ENCODE measurements around the gene HCRTR1. TPM values are rescaled to one million over a fixed set of nuclear protein-coding genes. Genes with fewer than 3 reads are reported as not detected.

The HCRTR1 gene
- total RNA-seq, 2 donors from 2014 or later: not detected

GRCh38 chr1:31653717-31654473, 36.4 kb downstream of the HCRTR1 start:
- no peak for ATAC-seq (replicated peaks)
- H3K9me3 Mint-ChIP-seq: no peaks in the 10 kb centered on the region

DNA sequence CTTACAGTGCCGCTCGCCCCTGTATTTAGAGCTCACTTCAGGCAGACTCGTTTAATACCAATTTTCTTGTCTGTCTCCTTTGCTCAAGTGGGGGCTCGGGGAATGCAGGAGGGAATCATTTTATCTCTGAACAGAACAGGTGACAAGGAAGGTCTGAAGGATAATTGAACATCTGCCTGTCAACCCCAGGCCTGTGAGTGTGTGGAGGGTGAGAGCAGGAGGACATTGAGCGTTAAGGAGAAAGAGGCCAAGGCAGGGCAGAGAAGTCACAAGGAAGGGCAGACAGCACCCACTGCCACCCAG, 36.9 kb downstream of the HCRTR1 start:
- no peak overlapping the region for H3K27ac Mint-ChIP-seq
- no peak for ATAC-seq (replicated peaks)
- H3K9me3 Mint-ChIP-seq: no peaks in the 10 kb centered on the region
- H3K4me3 Mint-ChIP-seq: no peak overlapping the region
- no peaks in the 10 kb centered on the region for H3K36me3 Mint-ChIP-seq (ENCODE audit: low read depth)
- no peaks in the 10 kb centered on the region for H3K4me1 Mint-ChIP-seq
- H3K27me3 Mint-ChIP-seq: peaks cover 3% of the 10 kb centered on the region

More at GRCh38 chr1:31653717-31654473, 36.4 kb downstream of the HCRTR1 start:
- Mint-ChIP-seq H3K4me3 (no peak overlapping the region), H3K27ac (no peak overlapping the region), H3K36me3 (ENCODE audit: low read depth) (no peaks in the 10 kb centered on the region), H3K4me1 (no peaks in the 10 kb centered on the region), H3K27me3 (peaks cover 3% of the 10 kb centered on the region)

DNA sequence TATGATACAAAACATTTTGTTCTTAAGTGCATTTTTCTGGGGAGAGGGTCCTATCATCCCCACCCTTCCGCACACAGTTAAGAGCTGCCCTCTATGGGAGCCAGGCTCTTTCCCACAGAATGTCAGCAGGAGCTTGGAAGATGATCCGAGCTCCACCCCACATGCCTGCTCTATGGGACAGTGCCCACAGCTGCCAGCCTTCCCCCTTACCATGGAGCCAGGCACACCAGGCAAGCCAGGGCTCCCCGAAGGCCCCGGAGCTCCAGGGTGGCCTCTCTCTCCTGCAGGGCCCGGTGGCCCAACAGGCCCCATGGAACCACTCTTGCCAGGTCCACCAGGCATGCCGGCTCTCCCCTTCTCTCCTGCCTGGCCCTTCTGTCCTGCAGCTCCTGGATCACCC, 37.6 kb downstream of the HCRTR1 start:
- Mint-ChIP-seq H3K27me3 (peaks cover 3% of the 10 kb centered on the region), H3K27ac (peak overlapping the region; percentile 17), H3K36me3 (ENCODE audit: low read depth) (no peaks in the 10 kb centered on the region), H3K4me1 (no peaks in the 10 kb centered on the region), H3K4me3 (no peak overlapping the region), H3K9me3 (no peaks in the 10 kb centered on the region)
- ATAC-seq (replicated peaks): no peak

DNA sequence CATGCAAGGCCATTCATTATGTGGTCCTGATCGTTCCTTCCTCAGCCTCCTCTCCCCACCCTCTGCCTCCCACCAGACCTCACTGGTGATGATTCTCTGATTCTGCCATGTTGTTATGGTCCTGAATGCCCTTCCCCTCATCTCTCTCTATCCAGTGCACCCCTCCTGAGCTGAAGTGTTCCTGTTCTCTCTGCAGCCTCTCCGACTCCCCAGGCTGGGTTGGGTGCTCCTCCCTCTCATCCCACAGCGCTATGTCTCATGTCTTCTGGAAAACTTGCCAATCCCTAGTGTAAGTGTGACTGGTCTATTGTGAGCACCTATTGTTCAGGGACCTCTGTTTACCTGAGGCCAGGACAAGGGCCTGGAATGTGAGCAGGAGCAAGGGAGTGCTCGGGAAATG, 38.3 kb downstream of the HCRTR1 start:
- Mint-ChIP-seq H3K36me3 (ENCODE audit: low read depth) (no peaks in the 10 kb centered on the region), H3K4me1 (no peaks in the 10 kb centered on the region), H3K9me3 (no peaks in the 10 kb centered on the region), H3K27ac (peak overlapping the region; percentile 17), H3K27me3 (peaks cover 3% of the 10 kb centered on the region), H3K4me3 (no peak overlapping the region)
- ATAC-seq (replicated peaks): no peak

- ATAC-seq (replicated peaks): no peak
- Mint-ChIP-seq H3K36me3 (ENCODE audit: low read depth) (no peaks in the 10 kb centered on the region), H3K4me3 (no peak overlapping the region), H3K9me3 (no peaks in the 10 kb centered on the region), H3K27me3 (peaks cover 3% of the 10 kb centered on the region), H3K4me1 (no peaks in the 10 kb centered on the region), H3K27ac (no peak overlapping the region)
Measured at GRCh38 chr1:31657020-31657804, 39.7 kb downstream of the HCRTR1 start.

- Mint-ChIP-seq H3K36me3 (ENCODE audit: low read depth) (no peaks in the 10 kb centered on the region), H3K9me3 (no peaks in the 10 kb centered on the region), H3K4me1 (no peaks in the 10 kb centered on the region), H3K27me3 (peaks cover 3% of the 10 kb centered on the region), H3K27ac (no peak overlapping the region), H3K4me3 (no peak overlapping the region)
- no peak for ATAC-seq (replicated peaks)
Measured at GRCh38 chr1:31657972-31658510, 40.6 kb downstream of the HCRTR1 start.

- Mint-ChIP-seq H3K27me3 (peaks cover 3% of the 10 kb centered on the region), H3K27ac (no peak overlapping the region), H3K4me3 (no peak overlapping the region), H3K36me3 (ENCODE audit: low read depth) (no peaks in the 10 kb centered on the region), H3K4me1 (no peaks in the 10 kb centered on the region), H3K9me3 (no peaks in the 10 kb centered on the region)
- ATAC-seq (replicated peaks): no peak
Measured at GRCh38 chr1:31658721-31659120, 41.2 kb downstream of the HCRTR1 start.

GRCh38 chr1:31659889-31660288, 42.4 kb downstream of the HCRTR1 start:
- Mint-ChIP-seq H3K36me3 (ENCODE audit: low read depth) (no peaks in the 10 kb centered on the region), H3K4me3 (no peak overlapping the region), H3K27ac (no peak overlapping the region), H3K27me3 (peaks cover 3% of the 10 kb centered on the region), H3K4me1 (no peaks in the 10 kb centered on the region), H3K9me3 (no peaks in the 10 kb centered on the region)
- ATAC-seq (replicated peaks): no peak

- no peak for ATAC-seq (replicated peaks)
Measured at GRCh38 chr1:31660871-31661455, 43.5 kb downstream of the HCRTR1 start.

DNA sequence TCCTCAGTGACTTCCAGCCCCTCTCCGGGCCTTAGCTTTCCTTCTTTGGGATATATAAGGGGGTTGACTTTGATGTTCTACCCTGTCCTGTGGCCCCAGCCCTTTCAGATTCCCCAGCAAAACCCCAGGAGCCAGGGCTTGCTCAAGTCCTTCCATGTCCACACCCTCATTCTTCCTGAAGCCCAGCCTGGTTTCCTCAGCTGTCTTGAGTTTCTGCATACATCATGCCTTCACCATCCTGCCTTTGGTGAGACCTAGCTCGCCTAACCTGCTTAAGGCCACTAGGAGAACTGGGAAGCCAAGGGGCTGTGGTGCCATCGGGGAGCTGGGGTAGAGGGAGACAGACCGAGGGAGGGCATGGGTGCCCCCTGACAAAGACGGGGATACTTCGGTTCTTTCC, 44.4 kb downstream of the HCRTR1 start:
- Mint-ChIP-seq H3K4me3 (no peak overlapping the region), H3K36me3 (ENCODE audit: low read depth) (no peaks in the 10 kb centered on the region), H3K4me1 (no peaks in the 10 kb centered on the region), H3K9me3 (no peaks in the 10 kb centered on the region), H3K27ac (no peak overlapping the region), H3K27me3 (peaks cover 3% of the 10 kb centered on the region)
- no peak for ATAC-seq (replicated peaks)

More at GRCh38 chr1:31660871-31661455, 43.5 kb downstream of the HCRTR1 start:
- H3K4me3 Mint-ChIP-seq: no peak overlapping the region
- H3K27me3 Mint-ChIP-seq: peaks cover 3% of the 10 kb centered on the region
- no peaks in the 10 kb centered on the region for H3K4me1 Mint-ChIP-seq
- no peak overlapping the region for H3K27ac Mint-ChIP-seq
- H3K36me3 Mint-ChIP-seq (ENCODE audit: low read depth): no peaks in the 10 kb centered on the region
- no peaks in the 10 kb centered on the region for H3K9me3 Mint-ChIP-seq

DNA sequence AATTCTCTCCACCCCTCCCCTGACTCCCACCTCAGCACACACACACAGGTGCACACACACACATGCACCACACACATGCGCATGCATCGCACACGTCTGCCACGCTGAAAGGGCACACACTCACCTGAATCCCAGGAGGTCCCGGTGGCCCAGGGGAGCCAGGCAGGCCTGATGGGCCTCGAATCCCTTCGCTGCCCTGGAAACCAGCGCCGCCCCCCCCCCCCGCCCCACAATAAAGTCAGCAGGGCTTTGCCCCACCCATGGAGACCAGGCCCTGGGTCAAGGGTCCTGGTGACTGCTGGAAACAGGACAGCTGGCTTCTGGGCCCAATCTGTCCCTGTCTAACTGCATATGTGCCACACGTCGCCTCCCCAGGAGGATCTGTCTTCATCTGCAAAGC, 45.0 kb downstream of the HCRTR1 start:
- no peaks in the 10 kb centered on the region for H3K4me1 Mint-ChIP-seq
- ATAC-seq (replicated peaks): no peak
- peaks cover 3% of the 10 kb centered on the region for H3K27me3 Mint-ChIP-seq
- no peaks in the 10 kb centered on the region for H3K9me3 Mint-ChIP-seq
- H3K36me3 Mint-ChIP-seq (ENCODE audit: low read depth): no peaks in the 10 kb centered on the region
- H3K4me3 Mint-ChIP-seq: no peak overlapping the region
- no peak overlapping the region for H3K27ac Mint-ChIP-seq

GRCh38 chr1:31663622-31664452, 46.3 kb downstream of the HCRTR1 start:
- no peaks in the 10 kb centered on the region for H3K36me3 Mint-ChIP-seq (ENCODE audit: low read depth)
- peak; percentile 56 for ATAC-seq (replicated peaks)
- no peak overlapping the region for H3K4me3 Mint-ChIP-seq
- peaks cover 3% of the 10 kb centered on the region for H3K27me3 Mint-ChIP-seq
- H3K27ac Mint-ChIP-seq: no peak overlapping the region
- no peaks in the 10 kb centered on the region for H3K9me3 Mint-ChIP-seq
- no peaks in the 10 kb centered on the region for H3K4me1 Mint-ChIP-seq

DNA sequence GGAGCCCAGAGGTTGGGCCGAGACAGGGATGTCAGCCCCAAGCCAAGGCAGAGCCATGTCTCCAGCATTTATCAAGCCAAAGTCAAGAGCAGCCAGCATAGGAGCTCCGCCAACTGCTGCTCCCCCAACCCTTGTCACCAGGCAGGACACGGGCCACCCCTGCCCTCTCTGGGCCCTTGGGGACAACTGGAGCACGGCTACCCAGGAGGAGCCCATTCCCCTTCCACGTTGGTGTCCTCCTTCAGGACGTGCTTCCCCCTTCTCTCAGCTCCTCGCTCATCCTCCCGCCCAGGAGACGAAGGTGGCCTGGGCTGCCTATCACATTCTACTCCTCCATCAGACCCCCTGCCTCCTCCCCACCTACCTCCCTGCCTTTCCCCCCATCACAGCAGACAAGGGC, 47.0 kb downstream of the HCRTR1 start:
- H3K4me1 Mint-ChIP-seq: no peaks in the 10 kb centered on the region
- no peak overlapping the region for H3K4me3 Mint-ChIP-seq
- peak overlapping the region; percentile 41 for H3K27ac Mint-ChIP-seq
- H3K36me3 Mint-ChIP-seq (ENCODE audit: low read depth): no peaks in the 10 kb centered on the region
- H3K9me3 Mint-ChIP-seq: no peaks in the 10 kb centered on the region
- no peak for ATAC-seq (replicated peaks)
- peaks cover 8% of the 10 kb centered on the region for H3K27me3 Mint-ChIP-seq

DNA sequence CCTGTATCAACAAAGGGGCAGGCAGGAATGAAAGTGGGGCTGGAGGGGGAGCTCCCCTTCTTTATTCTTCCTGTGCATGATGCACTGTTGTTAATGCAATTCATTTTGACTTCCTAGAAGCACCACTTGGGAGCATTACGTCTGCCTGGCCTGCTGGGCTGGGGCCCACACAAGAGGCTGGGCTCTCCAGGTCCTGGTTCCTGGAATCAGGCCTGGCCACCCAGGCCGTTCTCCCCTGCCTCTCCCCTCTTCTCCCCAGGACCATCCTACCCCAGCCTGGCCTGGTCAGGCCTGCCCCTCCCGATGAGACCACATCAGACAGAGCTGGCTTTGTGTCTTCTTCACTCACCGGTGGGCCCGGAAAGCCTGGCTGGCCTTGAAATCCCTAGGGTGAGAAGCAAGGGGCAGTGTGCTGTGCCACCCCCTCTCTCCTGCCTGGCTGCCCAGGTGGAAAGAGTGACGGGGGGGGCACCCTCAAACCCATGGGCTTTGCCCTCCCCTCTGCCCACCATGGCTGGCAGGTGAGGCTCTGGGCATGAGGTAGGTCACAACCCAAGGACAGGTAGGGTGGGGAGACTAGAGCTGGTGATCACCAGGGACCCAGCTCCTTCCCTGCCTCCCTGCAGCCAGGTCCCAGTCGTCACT, 47.9 kb downstream of the HCRTR1 start:
- H3K36me3 Mint-ChIP-seq (ENCODE audit: low read depth): no peaks in the 10 kb centered on the region
- no peak overlapping the region for H3K4me3 Mint-ChIP-seq
- peaks cover 13% of the 10 kb centered on the region for H3K27me3 Mint-ChIP-seq
- H3K27ac Mint-ChIP-seq: no peak overlapping the region
- ATAC-seq (replicated peaks): no peak
- peaks cover 5% of the 10 kb centered on the region for H3K4me1 Mint-ChIP-seq
- no peaks in the 10 kb centered on the region for H3K9me3 Mint-ChIP-seq

Data from activated T-helper 17 cell treated with anti-CD3 and anti-CD28 coated beads, Interleukin-2, amount 50 U/mL, for 72 hours (primary cell).